GM12801 (cell line): ENCODE measurements around the gene COP1.

ENCODE experiments used
- TF ChIP-seq, protein P1 (sequence below): IDR thresholded peaks from one replicate; pipeline ENCODE4 v1.5.1; 2011; ENCODE audit warnings: control low read depth; ENCODE audit not compliant: insufficient read length; ENCODE audit errors: extremely low read depth

COP1 gene

DNA sequence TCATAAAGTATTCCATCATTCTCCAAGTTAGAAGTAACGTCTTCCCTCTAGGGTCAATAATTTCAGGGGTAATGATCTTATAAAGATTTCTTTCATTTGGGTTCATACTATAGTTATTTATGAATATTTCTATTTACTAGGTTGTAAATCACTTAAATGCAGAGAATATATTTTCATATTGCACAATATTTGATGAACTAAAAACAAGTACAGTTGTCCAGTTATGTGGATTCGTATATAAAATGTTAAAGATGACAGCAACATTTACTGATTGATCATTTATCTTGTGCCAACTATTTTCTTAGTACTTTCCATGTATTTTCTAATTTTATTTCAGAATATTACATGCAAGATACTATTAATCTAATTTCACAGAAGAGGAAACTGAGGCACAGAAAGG, 243.3 kb downstream of the COP1 start:
- TF ChIP-seq, protein P1, sequence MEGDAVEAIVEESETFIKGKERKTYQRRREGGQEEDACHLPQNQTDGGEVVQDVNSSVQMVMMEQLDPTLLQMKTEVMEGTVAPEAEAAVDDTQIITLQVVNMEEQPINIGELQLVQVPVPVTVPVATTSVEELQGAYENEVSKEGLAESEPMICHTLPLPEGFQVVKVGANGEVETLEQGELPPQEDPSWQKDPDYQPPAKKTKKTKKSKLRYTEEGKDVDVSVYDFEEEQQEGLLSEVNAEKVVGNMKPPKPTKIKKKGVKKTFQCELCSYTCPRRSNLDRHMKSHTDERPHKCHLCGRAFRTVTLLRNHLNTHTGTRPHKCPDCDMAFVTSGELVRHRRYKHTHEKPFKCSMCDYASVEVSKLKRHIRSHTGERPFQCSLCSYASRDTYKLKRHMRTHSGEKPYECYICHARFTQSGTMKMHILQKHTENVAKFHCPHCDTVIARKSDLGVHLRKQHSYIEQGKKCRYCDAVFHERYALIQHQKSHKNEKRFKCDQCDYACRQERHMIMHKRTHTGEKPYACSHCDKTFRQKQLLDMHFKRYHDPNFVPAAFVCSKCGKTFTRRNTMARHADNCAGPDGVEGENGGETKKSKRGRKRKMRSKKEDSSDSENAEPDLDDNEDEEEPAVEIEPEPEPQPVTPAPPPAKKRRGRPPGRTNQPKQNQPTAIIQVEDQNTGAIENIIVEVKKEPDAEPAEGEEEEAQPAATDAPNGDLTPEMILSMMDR: no peak

DNA sequence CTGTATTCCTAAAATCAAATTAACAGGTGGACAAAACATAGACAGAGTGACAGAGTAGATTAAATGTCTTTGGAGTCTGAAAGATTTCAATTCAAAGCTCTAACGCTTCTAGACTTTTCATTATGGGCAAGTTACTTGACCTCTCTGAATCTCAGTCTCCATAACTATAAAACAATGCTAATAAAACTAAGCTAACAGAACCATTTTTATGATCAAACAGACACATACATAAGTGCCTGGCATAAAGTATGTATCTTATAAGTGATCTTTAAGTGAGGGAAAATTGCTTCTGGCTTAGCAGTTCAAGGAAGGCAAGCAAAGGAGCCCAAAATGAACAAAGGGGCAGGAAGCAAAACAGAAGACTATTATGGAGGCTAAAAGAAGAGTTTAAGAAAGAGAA, 246.9 kb downstream of the COP1 start:
- TF ChIP-seq, protein P1: no peak

DNA sequence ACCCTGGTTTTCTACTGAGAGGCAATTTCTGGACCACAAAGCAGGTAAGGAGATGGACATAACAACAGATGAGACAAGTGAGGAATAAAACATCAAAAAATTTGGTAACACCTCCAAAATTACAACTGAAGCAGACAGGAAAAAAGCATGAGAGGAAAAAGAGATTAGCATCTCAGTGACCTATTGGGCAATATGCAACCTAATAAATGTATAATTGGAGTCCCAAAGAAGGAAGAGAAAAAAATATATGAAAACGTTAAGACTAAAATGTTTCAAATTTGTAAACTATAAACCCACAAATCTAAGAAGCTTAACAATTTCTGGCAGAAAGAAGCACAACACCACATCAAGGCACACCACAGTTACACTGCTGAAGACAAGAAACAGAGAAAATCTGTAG, 255.5 kb downstream of the COP1 start:
- TF ChIP-seq, protein P1: no peak

DNA sequence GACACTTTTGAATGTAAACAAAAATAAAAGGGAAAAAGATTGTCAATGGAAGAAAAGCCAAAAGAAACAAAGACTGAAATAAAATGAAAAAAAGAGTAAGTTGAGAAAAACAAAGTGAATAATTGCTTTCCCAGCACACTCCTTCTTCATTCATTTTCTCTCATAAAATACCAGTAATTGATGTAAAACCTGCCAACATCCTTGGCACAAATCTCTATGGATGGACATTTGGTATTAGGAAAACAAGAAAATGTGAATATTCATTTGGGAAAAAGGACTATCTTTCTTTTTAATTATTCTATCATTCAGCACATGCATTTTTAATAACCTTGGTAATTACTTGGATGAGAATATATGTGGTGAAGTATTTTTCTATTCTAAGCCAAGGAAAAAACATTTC, 259.3 kb downstream of the COP1 start:
- TF ChIP-seq, protein P1: no peak

DNA sequence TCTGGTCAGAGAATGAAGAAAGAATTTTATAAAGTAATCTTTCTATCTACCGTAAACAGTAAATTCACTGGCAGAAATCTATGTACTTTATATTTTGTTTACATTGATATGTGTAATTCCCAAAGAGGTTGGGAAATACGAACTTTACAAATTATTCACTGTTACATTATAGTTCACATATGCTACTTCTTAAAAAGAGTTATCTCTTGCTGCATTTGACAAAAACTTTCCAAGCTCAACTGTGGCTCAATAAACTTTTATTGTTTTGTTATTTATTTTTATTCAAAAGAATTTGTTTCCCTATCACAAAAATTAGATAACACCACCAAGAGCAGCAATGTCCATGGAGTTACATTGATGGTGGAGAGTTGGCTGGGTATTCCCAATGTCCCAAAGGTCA, 262.5 kb downstream of the COP1 start:
- TF ChIP-seq, protein P1: no peak

DNA sequence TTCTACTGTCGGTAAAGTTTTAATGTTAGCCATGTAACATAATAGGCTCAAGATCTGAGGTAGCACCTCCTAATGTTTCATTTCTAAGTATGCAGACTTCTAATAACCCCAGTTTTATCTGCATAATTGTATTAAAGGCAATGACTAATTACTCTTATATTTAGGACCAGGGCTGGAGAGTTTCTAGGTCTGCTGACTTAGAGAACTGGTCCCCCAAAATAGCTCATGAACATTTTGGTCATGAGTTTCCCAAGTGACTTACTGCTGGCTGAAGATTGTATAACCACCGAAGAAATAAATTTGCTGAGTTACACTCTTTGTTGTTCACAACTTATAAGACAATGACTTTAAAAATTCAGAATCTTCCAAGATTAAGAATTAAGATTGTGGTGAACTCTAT, 265.9 kb downstream of the COP1 start:
- TF ChIP-seq, protein P1: no peak

DNA sequence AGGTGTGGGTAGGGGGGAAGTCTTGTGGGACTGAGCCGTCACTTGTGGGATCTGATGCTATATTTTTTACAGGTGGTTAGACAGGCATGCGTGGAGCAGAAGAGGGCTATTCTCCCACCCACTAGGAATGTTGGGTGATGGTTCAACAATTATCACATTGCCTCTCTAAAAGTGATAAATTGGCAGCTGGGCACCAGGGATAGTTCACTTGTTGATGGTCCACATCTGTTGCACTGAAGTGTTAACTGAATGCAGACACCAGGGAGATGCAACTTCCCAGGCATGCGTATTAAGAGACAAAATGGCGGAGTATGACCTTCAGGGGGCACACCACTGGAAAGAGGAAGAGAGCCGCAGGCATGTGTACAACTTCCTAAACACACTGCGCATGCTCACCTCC, 270.4 kb downstream of the COP1 start:
- TF ChIP-seq, protein P1: no peak
